ENCODE measurements around the gene ZNF331.

Gene ZNF331

GRCh38 chr19:53626976-53627375 is 89.0 kb downstream of the ZNF331 start:
- no peak for DNase-seq (ENCODE audit: low read depth)
